DND-41 (cell line): ENCODE data around the gene PPOX.

Source experiments
- ATAC-seq: fragments of 200-7000 bp; cut with Tn5 transposase; 3 replicates; pipeline ENCODE4 v1.9.1; 2021; ENCODE audit warnings: low read depth; ENCODE audit not compliant: insufficient read depth
- DNase-seq: peaks from one replicate; pipeline ENCODE4 v3.0.0-alpha.2; 2020
- H2AFZ ChIP-seq: 2 replicates; pipeline ENCODE4 v1.6.0; 2012; ENCODE audit warnings: low read depth, low read length
- H3K27ac ChIP-seq: 2 replicates; pipeline ENCODE4 v1.5.1; 2012; ENCODE audit warnings: low read length, inconsistent platforms
- H3K27me3 ChIP-seq: fragments of 200-600 bp; sonication (generic); 2 replicates; pipeline ENCODE4 v1.6.0; 2012; ENCODE audit warnings: low read length, mild to moderate bottlenecking, inconsistent platforms; ENCODE audit not compliant: insufficient read depth, poor library complexity
- H3K36me3 ChIP-seq: 2 replicates; pipeline ENCODE4 v1.5.1; 2012; ENCODE audit warnings: low read length, inconsistent platforms; ENCODE audit not compliant: insufficient read depth
- H3K4me1 ChIP-seq: 2 replicates; pipeline ENCODE4 v1.5.1; 2012; ENCODE audit warnings: mild to moderate bottlenecking, low read length; ENCODE audit not compliant: insufficient read depth
- H3K4me2 ChIP-seq: 2 replicates; pipeline ENCODE4 v1.6.0; 2012; ENCODE audit warnings: mild to moderate bottlenecking, moderate library complexity, low read length, inconsistent platforms; ENCODE audit not compliant: insufficient read depth
- H3K4me3 ChIP-seq, 2 experiments: fragments of 200-600 bp in 1 of 2; shearing (Covaris generic) in 1 of 2; 2 replicates each; pipeline ENCODE4 v1.5.1; 2012 to 2016; ENCODE audit warnings: inconsistent platforms in 2 of 2, low read length in 2 of 2, mild to moderate bottlenecking in 2 of 2, low read depth in 1 of 2, moderate library complexity in 1 of 2
- H3K79me2 ChIP-seq: 2 replicates; pipeline ENCODE4 v1.6.0; 2012; ENCODE audit warnings: low read length, inconsistent platforms; ENCODE audit not compliant: insufficient read depth
- H3K9ac ChIP-seq: 2 replicates; pipeline ENCODE4 v1.6.0; 2012; ENCODE audit warnings: low read depth, mild to moderate bottlenecking, inconsistent platforms, low read length, moderate library complexity
- H3K9me3 ChIP-seq: 2 replicates; pipeline ENCODE4 v1.5.1; 2012; ENCODE audit warnings: low read length, moderate library complexity, mild to moderate bottlenecking, inconsistent platforms; ENCODE audit not compliant: insufficient read depth, severe bottlenecking
- H4K20me1 ChIP-seq: 2 replicates; pipeline ENCODE4 v1.6.0; 2012; ENCODE audit warnings: low read length; ENCODE audit not compliant: insufficient read depth
- CTCF ChIP-seq: IDR thresholded peaks from 2 replicates; pipeline ENCODE4 v1.5.1; 2012; ENCODE audit warnings: borderline replicate concordance, low read length, moderate library complexity, mild to moderate bottlenecking; ENCODE audit not compliant: poor library complexity, severe bottlenecking; ENCODE audit errors: extremely low read depth
- EZH2 ChIP-seq: IDR thresholded peaks from 3 replicates; pipeline ENCODE4 v1.6.1; 2012; ENCODE audit warnings: borderline replicate concordance, low read depth, mild to moderate bottlenecking, moderate library complexity, low read length, inconsistent platforms; ENCODE audit not compliant: severe bottlenecking

PPOX gene

GRCh38 chr1:161218301-161219077, 52.3 kb downstream of the PPOX start:
- DNase-seq (no peak), ATAC-seq (no peak)
- H3K36me3 ChIP-seq: peaks cover 15% of the 10 kb centered on the region
- H3K4me1 ChIP-seq: no peaks in the 10 kb centered on the region
- H4K20me1 ChIP-seq: no peaks in the 10 kb centered on the region
- no peaks in the 10 kb centered on the region for H3K27me3 ChIP-seq
- H3K79me2 ChIP-seq: no peaks in the 10 kb centered on the region
- H2AFZ ChIP-seq: peak overlapping the region; percentile 31; the same call in 1 of the 2 replicates
- no peaks in the 10 kb centered on the region for H3K9me3 ChIP-seq
- H3K27ac ChIP-seq: no peak overlapping the region
- no peak for TF ChIP-seq CTCF
- no peak for TF ChIP-seq EZH2
- no peak overlapping the region for H3K9ac ChIP-seq
- H3K4me3 ChIP-seq: no peak overlapping the region
- no peak overlapping the region for H3K4me2 ChIP-seq

- no peaks in the 10 kb centered on the region for H3K79me2 ChIP-seq
- no peak overlapping the region for H3K4me3 ChIP-seq
- no peaks in the 10 kb centered on the region for H3K27me3 ChIP-seq
- DNase-seq (no peak), ATAC-seq (no peak)
- no peak overlapping the region for H3K27ac ChIP-seq
- no peak overlapping the region for H3K4me2 ChIP-seq
- H2AFZ ChIP-seq: no peak overlapping the region
- no peaks in the 10 kb centered on the region for H3K4me1 ChIP-seq
- H3K36me3 ChIP-seq: peaks cover 7% of the 10 kb centered on the region; the same call in 1 of the 2 replicates
- no peak overlapping the region for H3K9ac ChIP-seq
- no peak for TF ChIP-seq EZH2
- TF ChIP-seq CTCF: no peak
- no peaks in the 10 kb centered on the region for H4K20me1 ChIP-seq
- H3K9me3 ChIP-seq: no peaks in the 10 kb centered on the region
These were observed 53.1 kb downstream of the PPOX start for GRCh38 chr1:161219078-161219892.

GRCh38 chr1:161220002-161220401, 53.8 kb downstream of the PPOX start:
- Histone ChIP-seq H3K9me3 (no peaks in the 10 kb centered on the region), H3K9ac (no peak overlapping the region), H3K4me2 (no peak overlapping the region), H3K27me3 (no peaks in the 10 kb centered on the region), H3K36me3 (peaks cover 2% of the 10 kb centered on the region; the same call in 1 of the 2 replicates), H3K79me2 (no peaks in the 10 kb centered on the region), H3K4me3 (no peak overlapping the region), H3K27ac (no peak overlapping the region), H4K20me1 (no peaks in the 10 kb centered on the region), H3K4me1 (peaks cover 2% of the 10 kb centered on the region), H2AFZ (no peak overlapping the region)
- ATAC-seq (no peak), DNase-seq (no peak)
- TF ChIP-seq CTCF (no peak), EZH2 (no peak)
